Tibial nerve (tissue), 4 donors: ENCODE results near the gene P2RY8. TPM values are rescaled to one million over a fixed set of nuclear protein-coding genes. Genes with fewer than 3 reads are reported as not detected.
A peak's percentile ranks its signal among the peaks of the same experiment; 100 is the strongest.

Source experiments
- DNase-seq, 2 donors: peaks; one replicate each; pipeline ENCODE4 v3.0.0-alpha.2; 2019; ENCODE audit warnings: low spot score in 2 of 2
- H3K27ac ChIP-seq, 4 donors: fragments of 200-600 bp; sonication (generic) in 3 of 4; one replicate each; pipeline ENCODE4 v1.5.1; 2017 to 2019; ENCODE audit warnings: mild to moderate bottlenecking in 1 of 4
- H3K27me3 ChIP-seq, 2 donors: fragments of 200-600 bp; sonication (generic) in 1 of 2; one replicate each; pipeline versions ENCODE4 v1.5.1 to v1.6.0; 2017 to 2019
- H3K36me3 ChIP-seq, 3 donors: fragments of 200-600 bp; sonication (generic); one replicate each; pipeline ENCODE4 v1.5.1; 2018 to 2019
- H3K4me1 ChIP-seq, 4 donors: fragments of 200-600 bp; sonication (generic) in 3 of 4; one replicate each; pipeline ENCODE4 v1.5.1; 2017 to 2019
- H3K4me3 ChIP-seq, 4 donors: fragments of 200-600 bp; sonication (generic) in 3 of 4; one replicate each; pipeline ENCODE4 v1.5.1; 2017 to 2019; ENCODE audit warnings: mild to moderate bottlenecking in 1 of 4, moderate library complexity in 1 of 4
- H3K9me3 ChIP-seq, 4 donors: fragments of 200-600 bp; sonication (generic) in 3 of 4; one replicate each; pipeline ENCODE4 v1.5.1; 2017 to 2019
- EP300 ChIP-seq, 2 donors: sonication (generic); formaldehyde crosslinking; IDR thresholded peaks; one replicate each; pipeline ENCODE4 v1.6.1; 2017; ENCODE audit warnings: antibody characterized with exemption in 2 of 2, mild to moderate bottlenecking in 1 of 2
- POLR2A ChIP-seq, 2 donors: fragments of 450-650 bp; IDR thresholded peaks; one replicate each; pipeline ENCODE4 v1.6.1; 2017; ENCODE audit warnings: antibody characterized with exemption in 2 of 2, mild to moderate bottlenecking in 2 of 2, moderate library complexity in 2 of 2
- WGBS, 2 donors: methylation state at CpG; one replicate each; pipeline ENCODE4 v1.1.5; 2018; 5-methylcytosine and 5-hydroxymethylcytosine counted together
- total RNA-seq, 4 donors: library from RNA; depleted of rRNA; stranded (reverse); fragments of >200 nt; gene quantifications; one replicate each; pipeline ENCODE4 v1.1.0, GENCODE V29; 2016
- TF ChIP-seq, protein P1 (sequence below), 5 experiments: fragments of 200-600 bp in 3 of 5; fragments of 450-650 bp in 2 of 5; sonication (generic) in 3 of 5; IDR thresholded peaks; one replicate each; pipeline ENCODE4 v1.5.1; 2016 to 2019; ENCODE audit warnings: antibody characterized with exemption in 5 of 5, mild to moderate bottlenecking in 3 of 5, moderate library complexity in 2 of 5

P2RY8 gene
- total RNA-seq, 4 donors from 2014 or later = 0.84 to 2.8 (median 1.2) TPM

- no peaks in the 10 kb centered on the region for H3K27me3 ChIP-seq
- H3K36me3 ChIP-seq = no peaks in the 10 kb centered on the region
- no peaks in the 10 kb centered on the region for H3K9me3 ChIP-seq
- WGBS, 2 donors = 77 to 80% methylated on average over 32 to 33 of the region's 33 CpGs
- peak overlapping the region in 3 of 4 donors; percentile 15 to 50 (median 46) for H3K4me3 ChIP-seq
- H3K27ac ChIP-seq = peak overlapping the region in 3 of 4 donors; percentile 50 to 71 (median 68)
- DNase-seq = peak in 1 of 2 donors; percentile 64
- TF ChIP-seq, protein P1, sequence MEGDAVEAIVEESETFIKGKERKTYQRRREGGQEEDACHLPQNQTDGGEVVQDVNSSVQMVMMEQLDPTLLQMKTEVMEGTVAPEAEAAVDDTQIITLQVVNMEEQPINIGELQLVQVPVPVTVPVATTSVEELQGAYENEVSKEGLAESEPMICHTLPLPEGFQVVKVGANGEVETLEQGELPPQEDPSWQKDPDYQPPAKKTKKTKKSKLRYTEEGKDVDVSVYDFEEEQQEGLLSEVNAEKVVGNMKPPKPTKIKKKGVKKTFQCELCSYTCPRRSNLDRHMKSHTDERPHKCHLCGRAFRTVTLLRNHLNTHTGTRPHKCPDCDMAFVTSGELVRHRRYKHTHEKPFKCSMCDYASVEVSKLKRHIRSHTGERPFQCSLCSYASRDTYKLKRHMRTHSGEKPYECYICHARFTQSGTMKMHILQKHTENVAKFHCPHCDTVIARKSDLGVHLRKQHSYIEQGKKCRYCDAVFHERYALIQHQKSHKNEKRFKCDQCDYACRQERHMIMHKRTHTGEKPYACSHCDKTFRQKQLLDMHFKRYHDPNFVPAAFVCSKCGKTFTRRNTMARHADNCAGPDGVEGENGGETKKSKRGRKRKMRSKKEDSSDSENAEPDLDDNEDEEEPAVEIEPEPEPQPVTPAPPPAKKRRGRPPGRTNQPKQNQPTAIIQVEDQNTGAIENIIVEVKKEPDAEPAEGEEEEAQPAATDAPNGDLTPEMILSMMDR (IDR thresholded peaks at IDR 0.05) = no peak
- TF ChIP-seq POLR2A (IDR thresholded peaks at IDR 0.05) = no peak
- no peak for TF ChIP-seq EP300 (IDR thresholded peaks at IDR 0.05)
- H3K4me1 ChIP-seq = no peaks in the 10 kb centered on the region
Observed at GRCh38 chrX:1535241-1536041, 1.5 kb downstream of the P2RY8 start.

DNA sequence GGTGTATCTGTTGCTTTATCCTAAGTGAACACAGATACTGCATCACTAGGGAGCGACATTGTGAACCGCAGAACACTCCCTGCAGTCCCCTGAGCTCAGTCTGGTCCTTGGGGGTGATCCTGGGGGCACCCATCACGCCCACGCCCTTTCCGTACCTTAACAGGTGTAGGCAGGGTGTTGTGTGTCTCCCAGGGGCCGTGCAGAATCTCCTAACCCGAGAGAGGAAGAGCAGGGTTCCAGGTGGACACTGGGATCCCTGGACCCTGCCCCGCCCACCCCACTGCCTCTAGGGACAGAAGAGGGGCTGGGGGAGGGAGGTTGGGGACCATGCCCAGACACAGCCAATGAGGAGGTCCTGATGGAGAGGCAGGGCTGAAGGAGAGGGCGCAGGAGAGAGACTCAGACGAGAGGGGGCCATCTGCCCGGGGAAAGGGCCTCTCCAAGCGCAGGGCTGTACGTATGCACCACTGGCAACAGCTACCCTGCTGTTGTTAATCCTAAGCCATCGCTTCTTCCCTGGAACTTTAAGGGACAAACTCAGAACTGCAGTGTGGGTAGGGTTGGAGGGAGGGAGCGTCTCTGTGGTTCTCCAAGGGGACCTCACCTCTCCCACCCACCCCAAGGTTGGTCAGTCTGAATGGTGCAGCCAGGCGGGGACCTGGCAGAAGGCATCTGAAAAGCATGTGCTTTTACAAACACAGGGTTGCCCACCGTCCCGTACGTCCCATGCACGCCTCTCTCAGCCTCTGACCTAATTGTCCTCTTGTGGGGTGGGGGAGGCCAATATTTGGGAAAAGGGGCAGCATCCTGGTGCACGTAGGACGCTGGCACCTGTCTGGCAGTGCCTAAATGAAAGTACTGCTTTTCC, 2.5 kb downstream of the P2RY8 start:
- 53 to 56% methylated on average over 20 to 22 of the region's 22 CpGs for WGBS, 2 donors
- TF ChIP-seq POLR2A (IDR thresholded peaks at IDR 0.05) (no peak), EP300 (IDR thresholded peaks at IDR 0.05) (no peak)
- TF ChIP-seq, protein P1 (IDR thresholded peaks at IDR 0.05) = no peak
- no peaks in the 10 kb centered on the region for H3K27me3 ChIP-seq
- no peaks in the 10 kb centered on the region for H3K4me1 ChIP-seq
- no peak for DNase-seq
- H3K9me3 ChIP-seq = no peaks in the 10 kb centered on the region
- H3K36me3 ChIP-seq = no peaks in the 10 kb centered on the region
- no peak overlapping the region for H3K27ac ChIP-seq
- H3K4me3 ChIP-seq = peak overlapping the region in 2 of 4 donors; percentile 31 to 50

DNA sequence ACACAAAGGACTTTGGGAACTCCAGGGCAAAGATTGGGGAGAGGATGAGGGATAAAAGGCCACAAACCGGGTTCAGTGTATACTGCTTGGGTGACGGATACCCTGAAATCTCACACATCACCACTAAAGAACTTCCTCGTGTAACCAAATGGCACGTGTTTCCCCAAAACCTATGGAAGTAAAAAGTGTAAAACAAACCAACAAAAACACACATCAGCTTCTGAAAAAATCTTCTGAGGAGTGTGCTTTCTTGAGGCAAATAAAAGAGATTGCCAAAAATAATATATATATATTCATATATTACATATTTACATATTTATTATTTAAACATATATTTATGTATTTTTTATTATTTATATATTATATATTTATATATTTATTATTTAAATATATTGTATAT, 3.9 kb downstream of the P2RY8 start:
- TF ChIP-seq EP300 (IDR thresholded peaks at IDR 0.05) (no peak), POLR2A (IDR thresholded peaks at IDR 0.05) (no peak)
- TF ChIP-seq, protein P1 (IDR thresholded peaks at IDR 0.05) = no peak
- H3K9me3 ChIP-seq = no peaks in the 10 kb centered on the region
- no peak for DNase-seq
- H3K36me3 ChIP-seq = no peaks in the 10 kb centered on the region
- H3K4me1 ChIP-seq = no peaks in the 10 kb centered on the region
- H3K27ac ChIP-seq = no peak overlapping the region
- H3K4me3 ChIP-seq = no peak overlapping the region
- WGBS, 2 donors = 37 to 50% methylated on average over 4 of the region's 4 CpGs
- H3K27me3 ChIP-seq = no peaks in the 10 kb centered on the region

- H3K4me1 ChIP-seq = no peaks in the 10 kb centered on the region
- TF ChIP-seq POLR2A (IDR thresholded peaks at IDR 0.05) (no peak), EP300 (IDR thresholded peaks at IDR 0.05) (no peak)
- TF ChIP-seq, protein P1 (IDR thresholded peaks at IDR 0.05) = no peak
- no peak overlapping the region for H3K27ac ChIP-seq
- DNase-seq = no peak
- H3K36me3 ChIP-seq = no peaks in the 10 kb centered on the region
- H3K4me3 ChIP-seq = no peak overlapping the region
- WGBS, 2 donors = 74 to 78% methylated on average over 10 of the region's 10 CpGs
- H3K9me3 ChIP-seq = no peaks in the 10 kb centered on the region
- H3K27me3 ChIP-seq = no peaks in the 10 kb centered on the region
Observed at GRCh38 chrX:1531096-1531890, 5.7 kb downstream of the P2RY8 start.
